ENCODE results near the gene PLAAT2.

- no peak for TF ChIP-seq CTCF (IDR thresholded peaks at IDR 0.05 in 2 of 3, conservative IDR thresholded peaks at IDR 0.05 in 1 of 3; ENCODE audit: control insufficient read depth in 2 of 3, extremely low read depth in 1 of 3, insufficient read depth in 1 of 3, low read depth in 3 of 3, low read length in 3 of 3)
- TF ChIP-seq CEBPB (IDR thresholded peaks at IDR 0.05; ENCODE audit: borderline replicate concordance in 1 of 2, low read depth in 2 of 2, low read length in 2 of 2) = no peak
- no peak for TF ChIP-seq EP300 (IDR thresholded peaks at IDR 0.05; ENCODE audit: borderline replicate concordance in 1 of 2, control insufficient read depth in 1 of 2, low read depth in 2 of 2, low read length in 2 of 2)
- no peak for TF ChIP-seq MTA2 (IDR thresholded peaks at IDR 0.05; ENCODE audit: low read depth)
- no peak for TF ChIP-seq YBX1 (IDR thresholded peaks at IDR 0.05)
- TF ChIP-seq CHD2 (IDR thresholded peaks at IDR 0.05; ENCODE audit: borderline replicate concordance, low read depth, low read length) = no peak
- TF ChIP-seq EGR1 (IDR thresholded peaks at IDR 0.05; ENCODE audit: borderline replicate concordance in 1 of 2, low read depth in 2 of 2, low read length in 2 of 2) = no peak
- no peak for TF ChIP-seq JUND (IDR thresholded peaks at IDR 0.05; ENCODE audit: low read depth, low read length)
- no peak for TF ChIP-seq NFIC (IDR thresholded peaks at IDR 0.05; ENCODE audit: low read depth, low read length)
- TF ChIP-seq EZH2 (IDR thresholded peaks at IDR 0.05; ENCODE audit: borderline replicate concordance, control insufficient read depth, low read depth, low read length) = no peak
These were observed 9.4 kb downstream of the PLAAT2 start for GRCh38 chr11:63553759-63554158.

Measured in GM12878 (cell line).